ENCODE measurements around the gene DLGAP1.

The DLGAP1 gene

DNA sequence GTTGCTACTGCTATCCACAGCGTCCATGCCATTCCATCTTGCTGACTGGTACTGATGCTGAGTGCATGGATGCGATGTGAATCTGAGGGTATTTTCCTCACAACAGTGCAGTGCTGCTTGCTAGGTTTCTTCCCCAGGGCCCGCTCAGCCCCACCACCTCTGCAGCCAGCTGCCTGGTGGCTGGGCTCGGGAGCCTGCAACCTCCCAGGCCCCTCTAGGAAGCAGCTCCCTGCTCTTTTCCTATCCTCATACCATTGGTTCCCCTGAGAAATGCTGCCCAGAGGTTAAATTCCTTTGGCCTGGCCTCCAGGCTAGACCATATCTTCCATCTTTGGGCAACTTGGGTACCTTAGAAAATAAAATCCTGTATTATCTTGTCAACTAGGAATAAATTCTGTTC lies 591.5 kb downstream of the DLGAP1 start:
- H3K9me3 ChIP-seq (ENCODE audit: control insufficient read depth, insufficient read depth, low read depth, low read length), result no peaks in the 10 kb centered on the region
- POLR2A ChIA-PET, result interaction anchor here (0.6 kb wide), 1 partner anchor 975 kb away, joined by 3 read pairs; no protein-coding TSS in a partner anchor
- no peaks in the 10 kb centered on the region for H3K36me3 ChIP-seq (ENCODE audit: control insufficient read depth in 2 of 2, insufficient read depth in 1 of 2, low read length in 2 of 2)
- no peaks in the 10 kb centered on the region for H3K4me1 ChIP-seq (ENCODE audit: control insufficient read depth, insufficient read depth, low read length)
- no peak overlapping the region for H3K27ac ChIP-seq (ENCODE audit: extremely low read depth, low read depth, low read length)
- CTCF ChIA-PET, result interaction anchor here (1.2 to 1.7 kb wide), 5 partner anchors 22 to 197 kb away, joined by 5 to 6 read pairs (median 6); no protein-coding TSS in a partner anchor
- TF ChIP-seq, protein P1, sequence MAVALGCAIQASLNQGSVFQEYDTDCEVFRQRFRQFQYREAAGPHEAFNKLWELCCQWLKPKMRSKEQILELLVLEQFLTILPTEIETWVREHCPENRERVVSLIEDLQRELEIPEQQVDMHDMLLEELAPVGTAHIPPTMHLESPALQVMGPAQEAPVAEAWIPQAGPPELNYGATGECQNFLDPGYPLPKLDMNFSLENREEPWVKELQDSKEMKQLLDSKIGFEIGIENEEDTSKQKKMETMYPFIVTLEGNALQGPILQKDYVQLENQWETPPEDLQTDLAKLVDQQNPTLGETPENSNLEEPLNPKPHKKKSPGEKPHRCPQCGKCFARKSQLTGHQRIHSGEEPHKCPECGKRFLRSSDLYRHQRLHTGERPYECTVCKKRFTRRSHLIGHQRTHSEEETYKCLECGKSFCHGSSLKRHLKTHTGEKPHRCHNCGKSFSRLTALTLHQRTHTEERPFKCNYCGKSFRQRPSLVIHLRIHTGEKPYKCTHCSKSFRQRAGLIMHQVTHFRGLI (tag by site-specific recombination; IDR thresholded peaks at IDR 0.05), result peak; percentile 54; the same call in 1 of the 2 replicates
- no peak for TF ChIP-seq PRDM1 (tag by site-specific recombination; IDR thresholded peaks at IDR 0.05)
- H3K4me3 ChIP-seq (ENCODE audit: low read depth, low read length), result no peak overlapping the region

DNA sequence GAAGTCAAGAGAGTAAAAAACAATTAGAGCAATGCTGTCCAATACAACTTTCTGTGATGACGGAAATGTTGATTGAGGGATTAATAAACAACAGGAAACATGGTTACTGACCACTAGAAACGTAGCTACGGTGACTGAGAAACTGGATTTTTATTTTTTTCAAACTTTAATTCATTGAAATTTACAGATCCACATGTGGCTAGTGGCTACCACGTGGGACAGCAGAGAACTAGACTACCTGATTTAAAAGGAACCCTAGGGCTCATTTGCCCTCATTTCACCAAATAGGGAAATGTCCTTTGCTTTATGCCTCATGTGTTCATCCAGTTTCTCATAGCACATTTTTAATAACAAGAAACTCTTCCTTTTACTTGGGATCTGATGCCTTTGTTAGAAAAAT lies 592.1 kb downstream of the DLGAP1 start:
- no peak overlapping the region for H3K4me3 ChIP-seq (ENCODE audit: low read depth, low read length)
- CTCF ChIA-PET, result interaction anchor here (1.2 to 1.7 kb wide), 5 partner anchors 23 to 197 kb away, joined by 5 to 6 read pairs (median 6); no protein-coding TSS in a partner anchor
- H3K36me3 ChIP-seq (ENCODE audit: control insufficient read depth in 2 of 2, insufficient read depth in 1 of 2, low read length in 2 of 2), result no peaks in the 10 kb centered on the region
- H3K27ac ChIP-seq (ENCODE audit: extremely low read depth, low read depth, low read length), result no peak overlapping the region
- POLR2A ChIA-PET, result interaction anchor here (0.6 kb wide), 1 partner anchor 974 kb away, joined by 3 read pairs; no protein-coding TSS in a partner anchor
- H3K9me3 ChIP-seq (ENCODE audit: control insufficient read depth, insufficient read depth, low read depth, low read length), result no peaks in the 10 kb centered on the region
- TF ChIP-seq, protein P2, sequence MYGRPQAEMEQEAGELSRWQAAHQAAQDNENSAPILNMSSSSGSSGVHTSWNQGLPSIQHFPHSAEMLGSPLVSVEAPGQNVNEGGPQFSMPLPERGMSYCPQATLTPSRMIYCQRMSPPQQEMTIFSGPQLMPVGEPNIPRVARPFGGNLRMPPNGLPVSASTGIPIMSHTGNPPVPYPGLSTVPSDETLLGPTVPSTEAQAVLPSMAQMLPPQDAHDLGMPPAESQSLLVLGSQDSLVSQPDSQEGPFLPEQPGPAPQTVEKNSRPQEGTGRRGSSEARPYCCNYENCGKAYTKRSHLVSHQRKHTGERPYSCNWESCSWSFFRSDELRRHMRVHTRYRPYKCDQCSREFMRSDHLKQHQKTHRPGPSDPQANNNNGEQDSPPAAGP (tag by site-specific recombination; IDR thresholded peaks at IDR 0.05), result no peak
- TF ChIP-seq ZNF274 (IDR thresholded peaks at IDR 0.05; ENCODE audit: low read length) (no peak), ZNF274 (tag by site-specific recombination; IDR thresholded peaks at IDR 0.05; ENCODE audit: borderline replicate concordance) (no peak), ZEB2 (tag by site-specific recombination; IDR thresholded peaks at IDR 0.05) (no peak), KLF9 (tag by site-specific recombination; IDR thresholded peaks at IDR 0.05; ENCODE audit: low read depth) (no peak), ZNF394 (tag by site-specific recombination; IDR thresholded peaks at IDR 0.05; ENCODE audit: borderline replicate concordance) (no peak), ZNF416 (tag by site-specific recombination; IDR thresholded peaks at IDR 0.05) (no peak), ZNF544 (tag by site-specific recombination; IDR thresholded peaks at IDR 0.05) (no peak), ZNF121 (tag by site-specific recombination; IDR thresholded peaks at IDR 0.05) (no peak), ZNF548 (tag by site-specific recombination; IDR thresholded peaks at IDR 0.05) (no peak), ZNF202 (tag by site-specific recombination; IDR thresholded peaks at IDR 0.05; ENCODE audit: borderline replicate concordance) (no peak), ZNF423 (tag by site-specific recombination; IDR thresholded peaks at IDR 0.05) (no peak), ZNF239 (tag by site-specific recombination; IDR thresholded peaks at IDR 0.05) (no peak), ZNF223 (tag by site-specific recombination; IDR thresholded peaks at IDR 0.05) (no peak), ZNF610 (tag by site-specific recombination; IDR thresholded peaks at IDR 0.05; ENCODE audit: borderline replicate concordance) (no peak), ZNF214 (tag by site-specific recombination; IDR thresholded peaks at IDR 0.05; ENCODE audit: borderline replicate concordance) (no peak), ZFP37 (tag by site-specific recombination; IDR thresholded peaks at IDR 0.05) (no peak), ZNF302 (tag by site-specific recombination; IDR thresholded peaks at IDR 0.05; ENCODE audit: low read depth) (no peak)
- TF ChIP-seq, protein P3, sequence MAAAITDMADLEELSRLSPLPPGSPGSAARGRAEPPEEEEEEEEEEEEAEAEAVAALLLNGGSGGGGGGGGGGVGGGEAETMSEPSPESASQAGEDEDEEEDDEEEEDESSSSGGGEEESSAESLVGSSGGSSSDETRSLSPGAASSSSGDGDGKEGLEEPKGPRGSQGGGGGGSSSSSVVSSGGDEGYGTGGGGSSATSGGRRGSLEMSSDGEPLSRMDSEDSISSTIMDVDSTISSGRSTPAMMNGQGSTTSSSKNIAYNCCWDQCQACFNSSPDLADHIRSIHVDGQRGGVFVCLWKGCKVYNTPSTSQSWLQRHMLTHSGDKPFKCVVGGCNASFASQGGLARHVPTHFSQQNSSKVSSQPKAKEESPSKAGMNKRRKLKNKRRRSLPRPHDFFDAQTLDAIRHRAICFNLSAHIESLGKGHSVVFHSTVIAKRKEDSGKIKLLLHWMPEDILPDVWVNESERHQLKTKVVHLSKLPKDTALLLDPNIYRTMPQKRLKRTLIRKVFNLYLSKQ (tag by site-specific recombination; IDR thresholded peaks at IDR 0.05; ENCODE audit: borderline replicate concordance), result no peak
- TF ChIP-seq, protein P4, sequence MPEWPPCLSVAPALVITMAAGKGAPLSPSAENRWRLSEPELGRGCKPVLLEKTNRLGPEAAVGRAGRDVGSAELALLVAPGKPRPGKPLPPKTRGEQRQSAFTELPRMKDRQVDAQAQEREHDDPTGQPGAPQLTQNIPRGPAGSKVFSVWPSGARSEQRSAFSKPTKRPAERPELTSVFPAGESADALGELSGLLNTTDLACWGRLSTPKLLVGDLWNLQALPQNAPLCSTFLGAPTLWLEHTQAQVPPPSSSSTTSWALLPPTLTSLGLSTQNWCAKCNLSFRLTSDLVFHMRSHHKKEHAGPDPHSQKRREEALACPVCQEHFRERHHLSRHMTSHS (tag by site-specific recombination; IDR thresholded peaks at IDR 0.05), result no peak
- TF ChIP-seq, protein P5, sequence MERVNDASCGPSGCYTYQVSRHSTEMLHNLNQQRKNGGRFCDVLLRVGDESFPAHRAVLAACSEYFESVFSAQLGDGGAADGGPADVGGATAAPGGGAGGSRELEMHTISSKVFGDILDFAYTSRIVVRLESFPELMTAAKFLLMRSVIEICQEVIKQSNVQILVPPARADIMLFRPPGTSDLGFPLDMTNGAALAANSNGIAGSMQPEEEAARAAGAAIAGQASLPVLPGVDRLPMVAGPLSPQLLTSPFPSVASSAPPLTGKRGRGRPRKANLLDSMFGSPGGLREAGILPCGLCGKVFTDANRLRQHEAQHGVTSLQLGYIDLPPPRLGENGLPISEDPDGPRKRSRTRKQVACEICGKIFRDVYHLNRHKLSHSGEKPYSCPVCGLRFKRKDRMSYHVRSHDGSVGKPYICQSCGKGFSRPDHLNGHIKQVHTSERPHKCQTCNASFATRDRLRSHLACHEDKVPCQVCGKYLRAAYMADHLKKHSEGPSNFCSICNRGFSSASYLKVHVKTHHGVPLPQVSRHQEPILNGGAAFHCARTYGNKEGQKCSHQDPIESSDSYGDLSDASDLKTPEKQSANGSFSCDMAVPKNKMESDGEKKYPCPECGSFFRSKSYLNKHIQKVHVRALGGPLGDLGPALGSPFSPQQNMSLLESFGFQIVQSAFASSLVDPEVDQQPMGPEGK (tag by site-specific recombination; IDR thresholded peaks at IDR 0.05), result no peak
- no peaks in the 10 kb centered on the region for H3K4me1 ChIP-seq (ENCODE audit: control insufficient read depth, insufficient read depth, low read length)
